ENCODE results near the gene NUCB1.

Gene NUCB1

DNA sequence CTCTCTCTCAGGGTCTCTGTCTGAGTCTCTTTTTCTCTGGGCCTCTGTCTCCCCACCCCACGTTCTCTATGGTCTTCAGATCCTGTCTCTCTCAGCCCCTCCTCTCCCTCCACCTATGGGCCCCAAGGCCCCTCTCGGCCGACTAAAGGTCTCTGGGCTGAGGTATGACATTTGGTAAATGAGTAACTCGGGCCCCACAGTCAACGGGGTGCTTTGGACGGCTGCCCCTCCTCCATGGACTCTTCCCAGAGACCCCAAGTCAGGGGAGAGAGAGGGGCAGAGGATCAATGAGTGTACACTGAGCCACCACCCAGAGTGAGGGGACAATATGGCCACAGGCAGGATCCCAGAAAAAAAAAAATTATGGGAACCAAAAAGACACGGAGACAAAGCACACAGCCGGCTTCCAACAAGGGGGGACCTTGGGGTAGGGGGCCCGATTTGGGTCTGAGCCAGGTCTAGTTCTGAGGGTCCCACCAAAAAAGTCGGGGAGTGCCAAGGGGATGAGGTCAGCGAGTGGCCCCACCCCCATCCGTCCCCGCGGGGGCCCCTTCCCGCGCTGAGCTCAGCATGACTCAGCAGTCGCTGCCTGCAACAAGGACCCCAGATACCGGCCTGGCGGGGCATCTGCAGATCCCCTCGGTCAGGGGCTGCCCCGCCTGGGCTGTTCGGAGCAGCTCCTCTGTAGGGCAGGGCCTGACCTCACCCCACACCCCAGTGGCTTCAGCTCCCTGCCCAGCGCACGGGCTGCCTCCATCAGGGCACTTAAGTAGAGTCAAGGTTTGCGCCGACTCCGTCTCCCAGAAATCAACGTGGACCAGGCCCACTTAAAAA is 63.5 kb downstream of the NUCB1 start:
- DNase-seq = peak; percentile 54

DNA sequence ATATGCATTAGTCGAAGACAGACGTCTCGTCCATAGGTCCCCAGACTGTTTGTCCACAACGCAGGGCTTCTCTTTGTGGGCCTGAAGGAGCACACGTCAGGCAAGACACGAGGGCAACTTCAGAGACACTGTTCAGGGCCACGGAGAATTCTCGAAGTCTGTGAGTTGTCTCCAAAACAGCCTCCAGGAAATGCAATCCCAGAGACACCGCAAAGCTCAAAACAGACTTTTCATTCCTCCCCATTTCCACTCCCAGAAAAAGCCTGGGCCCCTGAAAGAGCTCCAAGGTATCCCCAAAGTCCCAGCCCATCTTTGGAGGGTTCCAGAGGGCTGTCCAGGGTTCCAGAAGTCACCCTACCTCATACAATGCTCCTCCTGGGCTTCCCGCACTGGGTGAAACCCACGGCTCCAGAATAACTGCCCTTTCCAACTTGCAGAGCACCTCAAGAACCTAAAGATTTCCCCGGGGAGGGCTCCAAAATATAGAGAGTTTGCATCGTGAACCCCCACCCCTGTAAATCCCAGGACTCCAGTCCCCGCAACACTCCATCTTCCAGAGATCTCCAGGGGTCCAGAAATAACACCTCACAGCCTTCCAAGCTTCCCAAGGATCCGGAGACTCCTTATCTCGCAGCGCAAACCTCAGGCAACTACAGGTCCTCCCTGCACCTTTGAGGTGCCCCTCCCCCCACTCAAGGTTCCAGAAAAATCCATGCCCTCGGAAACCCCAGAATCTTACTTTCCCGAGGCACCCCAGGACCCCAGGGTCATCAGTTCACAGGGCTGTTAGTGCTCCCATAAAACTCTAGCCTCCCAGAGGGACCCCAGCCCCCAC is 64.3 kb downstream of the NUCB1 start:
- DNase-seq = no peak

DNA sequence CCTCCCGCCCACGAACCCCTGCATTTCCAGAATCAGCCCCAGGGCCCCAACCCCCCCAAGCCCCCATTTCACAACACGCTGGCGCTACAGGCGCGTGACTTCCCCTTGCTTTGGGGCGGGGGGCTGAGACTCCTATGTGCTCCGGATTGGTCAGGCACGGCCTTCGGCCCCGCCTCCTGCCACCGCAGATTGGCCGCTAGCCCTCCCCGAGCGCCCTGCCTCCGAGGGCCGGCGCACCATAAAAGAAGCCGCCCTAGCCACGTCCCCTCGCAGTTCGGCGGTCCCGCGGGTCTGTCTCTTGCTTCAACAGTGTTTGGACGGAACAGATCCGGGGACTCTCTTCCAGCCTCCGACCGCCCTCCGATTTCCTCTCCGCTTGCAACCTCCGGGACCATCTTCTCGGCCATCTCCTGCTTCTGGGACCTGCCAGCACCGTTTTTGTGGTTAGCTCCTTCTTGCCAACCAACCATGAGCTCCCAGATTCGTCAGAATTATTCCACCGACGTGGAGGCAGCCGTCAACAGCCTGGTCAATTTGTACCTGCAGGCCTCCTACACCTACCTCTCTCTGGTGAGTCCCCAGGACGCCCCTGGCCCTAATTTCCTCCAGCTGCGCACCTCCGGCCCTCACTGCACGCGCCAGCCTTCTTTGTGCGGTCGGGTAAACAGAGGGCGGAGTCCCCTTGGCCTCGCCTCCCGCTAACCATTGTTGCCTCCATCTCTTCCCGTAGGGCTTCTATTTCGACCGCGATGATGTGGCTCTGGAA is 65.1 kb downstream of the NUCB1 start, which contains the start of gene FTL:
Gene FTL (plus strand): TSS at position 270 of the 766 bp plus-strand sequence. CDS start 199 bp downstream, at position 469.
- DNase-seq = peak; percentile 68

DNA sequence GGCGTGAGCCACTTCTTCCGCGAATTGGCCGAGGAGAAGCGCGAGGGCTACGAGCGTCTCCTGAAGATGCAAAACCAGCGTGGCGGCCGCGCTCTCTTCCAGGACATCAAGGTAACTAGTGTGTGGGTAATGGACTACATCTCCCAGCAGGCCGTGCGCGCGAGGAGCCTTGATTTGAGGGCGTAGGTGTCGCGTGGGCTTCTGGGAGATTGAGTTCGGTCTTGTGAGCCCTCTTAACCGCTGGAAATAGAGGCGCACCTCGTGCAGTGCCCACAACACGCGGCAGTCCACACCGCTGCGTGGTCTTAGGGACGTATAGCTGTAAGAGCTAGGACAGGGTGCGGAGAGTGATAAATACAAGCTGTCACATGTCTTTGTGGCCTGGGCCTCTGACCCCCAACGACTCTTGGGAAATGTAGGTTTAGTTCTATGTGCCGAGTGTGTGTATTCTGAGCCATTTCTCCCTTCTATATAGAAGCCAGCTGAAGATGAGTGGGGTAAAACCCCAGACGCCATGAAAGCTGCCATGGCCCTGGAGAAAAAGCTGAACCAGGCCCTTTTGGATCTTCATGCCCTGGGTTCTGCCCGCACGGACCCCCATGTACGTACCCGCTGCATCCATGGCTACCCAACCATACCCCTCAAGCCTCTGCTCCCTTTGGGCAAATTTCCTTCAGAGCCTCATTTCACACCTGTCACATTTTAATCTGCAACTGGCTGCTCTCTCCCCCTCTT is 65.9 kb downstream of the NUCB1 start:
- peak; percentile 87 for DNase-seq

GRCh38 chr19:48966541-48967345 is 66.6 kb downstream of the NUCB1 start:
- DNase-seq = no peak

DNA sequence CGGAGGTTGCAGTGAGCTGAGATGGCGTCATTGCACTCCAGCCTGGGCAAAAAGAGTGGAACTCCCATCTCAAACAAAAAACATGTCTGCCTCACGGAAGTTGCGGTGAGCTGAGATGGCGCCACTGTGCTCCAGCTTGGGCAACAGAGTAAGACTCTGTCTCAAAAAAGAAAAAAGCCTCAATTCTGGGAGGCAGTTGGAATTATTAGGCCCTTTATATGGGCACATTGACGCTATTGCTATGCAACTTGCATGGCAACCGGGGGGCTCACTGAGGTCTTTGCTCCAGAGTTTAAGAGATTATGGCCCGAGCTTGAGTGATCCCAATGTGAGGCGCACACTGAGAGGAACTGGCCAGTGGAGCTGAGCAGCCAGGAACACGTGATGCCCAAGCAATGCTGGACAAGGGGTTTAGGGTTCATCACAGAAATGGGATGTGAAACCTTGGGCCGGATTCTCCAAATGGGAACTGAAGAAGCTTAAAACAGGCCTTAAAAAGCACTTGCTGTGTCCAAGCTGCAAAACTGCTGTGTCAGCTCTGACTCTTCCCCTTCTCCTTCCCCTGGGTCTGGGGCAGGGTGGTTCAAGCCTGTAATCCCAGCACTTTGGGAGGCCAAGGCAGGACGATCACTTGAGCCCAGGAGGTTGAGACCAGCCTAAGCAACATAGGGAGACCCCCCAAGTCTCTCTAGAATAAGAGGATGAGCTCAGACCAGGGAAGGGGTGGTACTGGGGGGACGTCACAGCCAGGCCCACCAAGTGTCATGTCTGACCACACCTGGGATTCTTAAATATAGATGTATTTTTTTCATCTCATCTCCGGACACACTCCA is 67.5 kb downstream of the NUCB1 start:
- no peak for DNase-seq

- DNase-seq = no peak
These were observed 68.1 kb downstream of the NUCB1 start for GRCh38 chr19:48968179-48968661.

DNA sequence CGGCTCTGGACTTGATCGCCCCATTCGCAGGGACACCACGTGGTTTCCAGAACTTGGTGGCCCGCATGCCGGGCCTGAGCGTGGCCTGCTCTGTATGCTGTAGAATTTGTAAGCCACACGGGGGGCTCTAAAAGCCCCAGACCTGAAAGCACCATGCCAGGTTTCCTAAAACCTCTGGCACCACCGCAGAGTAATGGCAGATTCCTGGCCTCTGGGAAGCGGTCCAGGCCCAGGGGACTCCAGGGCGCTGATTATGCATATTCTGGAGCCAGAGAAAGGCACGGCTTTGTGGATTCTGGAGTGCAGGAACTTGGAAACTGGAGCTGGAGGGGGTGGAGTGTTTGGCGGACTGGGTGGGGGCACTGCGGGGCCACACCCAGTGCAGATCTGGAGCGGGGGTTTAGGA is 68.7 kb downstream of the NUCB1 start:
- DNase-seq = no peak

GRCh38 chr19:48969276-48970138 is 69.4 kb downstream of the NUCB1 start:
- DNase-seq = no peak

- DNase-seq = no peak
These were observed 70.1 kb downstream of the NUCB1 start for GRCh38 chr19:48970139-48970766.

GRCh38 chr19:48970923-48971395 is 70.8 kb downstream of the NUCB1 start:
- DNase-seq = peak; percentile 77

All from activated T-cell treated with anti-CD3 and anti-CD28 coated beads for 4 hours (primary cell).